SK-N-SH treated with all-trans-retinoic acid at 6 μM for 48 hours (cell line): ENCODE measurements around the gene PHF3.

Experiments used
- ARNTL ChIP-seq: fragments of 450-650 bp; formaldehyde crosslinking; IDR thresholded peaks from 2 replicates; pipeline ENCODE4 v1.5.0; 2020; ENCODE audit warnings: low read depth, mild to moderate bottlenecking, moderate library complexity, borderline replicate concordance
- PPARA ChIP-seq: fragments of 250-450 bp; sonication (Bioruptor Pico); IDR thresholded peaks from 2 replicates; pipeline ENCODE4 v1.5.0; 2020; ENCODE audit warnings: mild to moderate bottlenecking, borderline replicate concordance
- RARB ChIP-seq: fragments of 250-450 bp; sonication (Bioruptor Pico); IDR thresholded peaks from 2 replicates; pipeline ENCODE4 v1.8.0; 2021; ENCODE audit warnings: mild to moderate bottlenecking, moderate library complexity
- ZFP3 ChIP-seq: fragments of 250-450 bp; sonication (Bioruptor Pico); IDR thresholded peaks from 2 replicates; pipeline ENCODE4 v1.5.0; 2020; ENCODE audit warnings: mild to moderate bottlenecking, moderate library complexity
- ZFP30 ChIP-seq: fragments of 450-650 bp; formaldehyde crosslinking; IDR thresholded peaks from 2 replicates; pipeline ENCODE4 v1.5.0; 2022; ENCODE audit warnings: mild to moderate bottlenecking, moderate library complexity
- TF ChIP-seq, protein P1 (sequence below): fragments of 250-450 bp; sonication (Bioruptor Pico); IDR thresholded peaks from 2 replicates; pipeline ENCODE4 v1.8.0; 2020; ENCODE audit warnings: mild to moderate bottlenecking, moderate library complexity, borderline replicate concordance
- TF ChIP-seq, protein P2 (sequence below): fragments of 250-450 bp; sonication (Bioruptor Pico); IDR thresholded peaks from 2 replicates; pipeline ENCODE4 v1.5.1; 2021; ENCODE audit warnings: mild to moderate bottlenecking, moderate library complexity

DNA sequence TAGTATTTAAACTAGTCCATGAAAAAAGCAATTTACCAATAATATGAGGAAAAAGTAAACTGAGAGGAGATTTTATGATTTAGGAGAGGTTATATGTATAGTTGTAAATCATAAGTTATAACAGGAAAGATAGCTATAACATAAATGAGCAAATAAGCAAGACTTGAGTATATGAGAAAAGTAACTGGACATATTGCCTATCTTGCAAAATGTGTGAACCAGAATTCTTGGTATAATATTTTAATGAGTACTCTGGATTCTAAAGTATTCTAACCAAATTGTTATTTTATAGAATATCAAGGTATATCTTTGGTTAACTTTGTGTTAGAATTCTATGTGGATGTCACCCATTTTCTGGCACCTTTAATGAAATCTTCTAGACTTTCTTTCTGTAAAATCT is 124.6 kb downstream of the PHF3 start:
- TF ChIP-seq RARB (no peak), PPARA (no peak), ARNTL (no peak), ZFP3 (no peak), ZFP30 (CRISPR knock-in tag) (no peak)
- TF ChIP-seq, protein P1, sequence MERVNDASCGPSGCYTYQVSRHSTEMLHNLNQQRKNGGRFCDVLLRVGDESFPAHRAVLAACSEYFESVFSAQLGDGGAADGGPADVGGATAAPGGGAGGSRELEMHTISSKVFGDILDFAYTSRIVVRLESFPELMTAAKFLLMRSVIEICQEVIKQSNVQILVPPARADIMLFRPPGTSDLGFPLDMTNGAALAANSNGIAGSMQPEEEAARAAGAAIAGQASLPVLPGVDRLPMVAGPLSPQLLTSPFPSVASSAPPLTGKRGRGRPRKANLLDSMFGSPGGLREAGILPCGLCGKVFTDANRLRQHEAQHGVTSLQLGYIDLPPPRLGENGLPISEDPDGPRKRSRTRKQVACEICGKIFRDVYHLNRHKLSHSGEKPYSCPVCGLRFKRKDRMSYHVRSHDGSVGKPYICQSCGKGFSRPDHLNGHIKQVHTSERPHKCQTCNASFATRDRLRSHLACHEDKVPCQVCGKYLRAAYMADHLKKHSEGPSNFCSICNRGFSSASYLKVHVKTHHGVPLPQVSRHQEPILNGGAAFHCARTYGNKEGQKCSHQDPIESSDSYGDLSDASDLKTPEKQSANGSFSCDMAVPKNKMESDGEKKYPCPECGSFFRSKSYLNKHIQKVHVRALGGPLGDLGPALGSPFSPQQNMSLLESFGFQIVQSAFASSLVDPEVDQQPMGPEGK (CRISPR knock-in tag), result no peak
- TF ChIP-seq, protein P2, sequence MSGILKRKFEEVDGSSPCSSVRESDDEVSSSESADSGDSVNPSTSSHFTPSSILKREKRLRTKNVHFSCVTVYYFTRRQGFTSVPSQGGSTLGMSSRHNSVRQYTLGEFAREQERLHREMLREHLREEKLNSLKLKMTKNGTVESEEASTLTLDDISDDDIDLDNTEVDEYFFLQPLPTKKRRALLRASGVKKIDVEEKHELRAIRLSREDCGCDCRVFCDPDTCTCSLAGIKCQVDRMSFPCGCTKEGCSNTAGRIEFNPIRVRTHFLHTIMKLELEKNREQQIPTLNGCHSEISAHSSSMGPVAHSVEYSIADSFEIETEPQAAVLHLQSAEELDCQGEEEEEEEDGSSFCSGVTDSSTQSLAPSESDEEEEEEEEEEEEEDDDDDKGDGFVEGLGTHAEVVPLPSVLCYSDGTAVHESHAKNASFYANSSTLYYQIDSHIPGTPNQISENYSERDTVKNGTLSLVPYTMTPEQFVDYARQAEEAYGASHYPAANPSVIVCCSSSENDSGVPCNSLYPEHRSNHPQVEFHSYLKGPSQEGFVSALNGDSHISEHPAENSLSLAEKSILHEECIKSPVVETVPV, result no peak
